ENCODE measurements around the gene SPON1. TPM values are rescaled to one million over a fixed set of nuclear protein-coding genes. Genes with fewer than 3 reads are reported as not detected.

SPON1 gene
- total and polyA plus RNA-seq, 2 experiments from 2014 or later: 2.9 to 6.4 TPM

DNA sequence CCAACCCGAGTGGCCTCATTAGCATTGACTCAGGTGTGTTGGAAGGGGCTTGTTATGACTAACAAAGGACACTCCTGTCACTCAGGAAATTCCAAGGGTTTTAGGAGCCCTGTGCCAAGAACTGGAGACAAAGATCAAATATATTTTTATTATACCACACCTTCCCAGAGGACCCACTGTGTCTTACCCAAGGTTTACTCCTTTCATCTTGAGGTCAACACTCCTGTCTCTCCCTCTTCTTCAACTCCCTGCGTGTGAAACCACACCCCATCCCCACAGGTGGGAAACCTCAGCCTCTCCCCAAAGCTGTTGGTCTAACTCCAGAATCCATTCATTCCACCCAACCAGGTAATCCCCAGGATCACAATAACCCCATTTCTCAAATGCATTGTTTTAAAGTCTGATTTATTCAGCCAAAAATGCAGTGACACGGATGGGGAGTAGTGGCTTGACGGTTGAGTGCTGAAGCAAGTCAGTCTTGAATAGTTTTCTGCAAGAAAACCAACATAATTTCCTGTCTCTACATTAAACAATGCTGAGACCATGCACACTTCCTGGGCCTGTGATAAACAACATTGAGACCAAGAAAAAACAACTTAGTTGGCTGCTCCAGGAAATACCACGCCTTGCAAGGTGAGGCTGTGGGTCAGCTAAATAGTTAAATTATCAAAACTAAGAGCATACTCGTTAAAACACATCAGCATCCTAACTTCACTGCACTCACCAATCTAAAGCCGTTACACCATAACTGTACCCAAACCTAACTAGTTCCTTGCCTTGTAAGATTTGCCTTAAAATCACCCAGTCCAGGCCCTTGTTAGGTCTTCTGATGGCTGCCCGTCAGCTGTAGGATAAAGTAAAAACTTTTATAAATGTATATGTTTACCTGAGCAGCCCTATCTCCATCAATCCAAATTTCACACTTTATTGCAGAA lies 38.5 kb upstream of the SPON1 start:
- H3K27ac Mint-ChIP-seq: peak overlapping the region; percentile 58; the same call in 1 of the 2 replicates
- H3K9me3 Mint-ChIP-seq: no peaks in the 10 kb centered on the region
- H3K27me3 Mint-ChIP-seq (ENCODE audit: insufficient read depth, low read depth, poor library complexity): peaks cover 3% of the 10 kb centered on the region

More for the DNA sequence above, 38.5 kb upstream of the SPON1 start:
- H3K4me1 Mint-ChIP-seq: peaks cover 35% of the 10 kb centered on the region
- peak overlapping the region; percentile 88 for H2AFZ ChIP-seq
- H4K20me1 ChIP-seq (replicated peaks; ENCODE audit: insufficient read depth): no peaks in the 10 kb centered on the region
- no peaks in the 10 kb centered on the region for H3K36me3 ChIP-seq (ENCODE audit: insufficient read depth)
- TF ChIP-seq CREB1 (CRISPR knock-in tag; IDR thresholded peaks at IDR 0.05; ENCODE audit: low read depth): no peak
- TF ChIP-seq, protein P1, sequence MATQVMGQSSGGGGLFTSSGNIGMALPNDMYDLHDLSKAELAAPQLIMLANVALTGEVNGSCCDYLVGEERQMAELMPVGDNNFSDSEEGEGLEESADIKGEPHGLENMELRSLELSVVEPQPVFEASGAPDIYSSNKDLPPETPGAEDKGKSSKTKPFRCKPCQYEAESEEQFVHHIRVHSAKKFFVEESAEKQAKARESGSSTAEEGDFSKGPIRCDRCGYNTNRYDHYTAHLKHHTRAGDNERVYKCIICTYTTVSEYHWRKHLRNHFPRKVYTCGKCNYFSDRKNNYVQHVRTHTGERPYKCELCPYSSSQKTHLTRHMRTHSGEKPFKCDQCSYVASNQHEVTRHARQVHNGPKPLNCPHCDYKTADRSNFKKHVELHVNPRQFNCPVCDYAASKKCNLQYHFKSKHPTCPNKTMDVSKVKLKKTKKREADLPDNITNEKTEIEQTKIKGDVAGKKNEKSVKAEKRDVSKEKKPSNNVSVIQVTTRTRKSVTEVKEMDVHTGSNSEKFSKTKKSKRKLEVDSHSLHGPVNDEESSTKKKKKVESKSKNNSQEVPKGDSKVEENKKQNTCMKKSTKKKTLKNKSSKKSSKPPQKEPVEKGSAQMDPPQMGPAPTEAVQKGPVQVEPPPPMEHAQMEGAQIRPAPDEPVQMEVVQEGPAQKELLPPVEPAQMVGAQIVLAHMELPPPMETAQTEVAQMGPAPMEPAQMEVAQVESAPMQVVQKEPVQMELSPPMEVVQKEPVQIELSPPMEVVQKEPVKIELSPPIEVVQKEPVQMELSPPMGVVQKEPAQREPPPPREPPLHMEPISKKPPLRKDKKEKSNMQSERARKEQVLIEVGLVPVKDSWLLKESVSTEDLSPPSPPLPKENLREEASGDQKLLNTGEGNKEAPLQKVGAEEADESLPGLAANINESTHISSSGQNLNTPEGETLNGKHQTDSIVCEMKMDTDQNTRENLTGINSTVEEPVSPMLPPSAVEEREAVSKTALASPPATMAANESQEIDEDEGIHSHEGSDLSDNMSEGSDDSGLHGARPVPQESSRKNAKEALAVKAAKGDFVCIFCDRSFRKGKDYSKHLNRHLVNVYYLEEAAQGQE (IDR thresholded peaks at IDR 0.05; ENCODE audit: unreplicated experiment): no peak
- TF ChIP-seq NANOG (IDR thresholded peaks at IDR 0.05; ENCODE audit: borderline replicate concordance): no peak
- TF ChIP-seq POLR2AphosphoS5 (IDR thresholded peaks at IDR 0.05; ENCODE audit: low read depth): no peak
- TF ChIP-seq, protein P2, sequence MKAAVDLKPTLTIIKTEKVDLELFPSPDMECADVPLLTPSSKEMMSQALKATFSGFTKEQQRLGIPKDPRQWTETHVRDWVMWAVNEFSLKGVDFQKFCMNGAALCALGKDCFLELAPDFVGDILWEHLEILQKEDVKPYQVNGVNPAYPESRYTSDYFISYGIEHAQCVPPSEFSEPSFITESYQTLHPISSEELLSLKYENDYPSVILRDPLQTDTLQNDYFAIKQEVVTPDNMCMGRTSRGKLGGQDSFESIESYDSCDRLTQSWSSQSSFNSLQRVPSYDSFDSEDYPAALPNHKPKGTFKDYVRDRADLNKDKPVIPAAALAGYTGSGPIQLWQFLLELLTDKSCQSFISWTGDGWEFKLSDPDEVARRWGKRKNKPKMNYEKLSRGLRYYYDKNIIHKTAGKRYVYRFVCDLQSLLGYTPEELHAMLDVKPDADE (IDR thresholded peaks at IDR 0.05): no peak
- TF ChIP-seq, protein P3, sequence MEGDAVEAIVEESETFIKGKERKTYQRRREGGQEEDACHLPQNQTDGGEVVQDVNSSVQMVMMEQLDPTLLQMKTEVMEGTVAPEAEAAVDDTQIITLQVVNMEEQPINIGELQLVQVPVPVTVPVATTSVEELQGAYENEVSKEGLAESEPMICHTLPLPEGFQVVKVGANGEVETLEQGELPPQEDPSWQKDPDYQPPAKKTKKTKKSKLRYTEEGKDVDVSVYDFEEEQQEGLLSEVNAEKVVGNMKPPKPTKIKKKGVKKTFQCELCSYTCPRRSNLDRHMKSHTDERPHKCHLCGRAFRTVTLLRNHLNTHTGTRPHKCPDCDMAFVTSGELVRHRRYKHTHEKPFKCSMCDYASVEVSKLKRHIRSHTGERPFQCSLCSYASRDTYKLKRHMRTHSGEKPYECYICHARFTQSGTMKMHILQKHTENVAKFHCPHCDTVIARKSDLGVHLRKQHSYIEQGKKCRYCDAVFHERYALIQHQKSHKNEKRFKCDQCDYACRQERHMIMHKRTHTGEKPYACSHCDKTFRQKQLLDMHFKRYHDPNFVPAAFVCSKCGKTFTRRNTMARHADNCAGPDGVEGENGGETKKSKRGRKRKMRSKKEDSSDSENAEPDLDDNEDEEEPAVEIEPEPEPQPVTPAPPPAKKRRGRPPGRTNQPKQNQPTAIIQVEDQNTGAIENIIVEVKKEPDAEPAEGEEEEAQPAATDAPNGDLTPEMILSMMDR (conservative IDR thresholded peaks at IDR 0.05; ENCODE audit: low read depth in 2 of 2): no peak
- no peak for TF ChIP-seq JUNB (IDR thresholded peaks at IDR 0.05; ENCODE audit: unreplicated experiment)
- no peak for TF ChIP-seq EZH2phosphoT487 (IDR thresholded peaks at IDR 0.05; ENCODE audit: unreplicated experiment)
- TF ChIP-seq ZNF114 (CRISPR knock-in tag; IDR thresholded peaks at IDR 0.05): no peak
- no peak for TF ChIP-seq ZNF331 (CRISPR knock-in tag; IDR thresholded peaks at IDR 0.05; ENCODE audit: low read depth)
- TF ChIP-seq, protein P4, sequence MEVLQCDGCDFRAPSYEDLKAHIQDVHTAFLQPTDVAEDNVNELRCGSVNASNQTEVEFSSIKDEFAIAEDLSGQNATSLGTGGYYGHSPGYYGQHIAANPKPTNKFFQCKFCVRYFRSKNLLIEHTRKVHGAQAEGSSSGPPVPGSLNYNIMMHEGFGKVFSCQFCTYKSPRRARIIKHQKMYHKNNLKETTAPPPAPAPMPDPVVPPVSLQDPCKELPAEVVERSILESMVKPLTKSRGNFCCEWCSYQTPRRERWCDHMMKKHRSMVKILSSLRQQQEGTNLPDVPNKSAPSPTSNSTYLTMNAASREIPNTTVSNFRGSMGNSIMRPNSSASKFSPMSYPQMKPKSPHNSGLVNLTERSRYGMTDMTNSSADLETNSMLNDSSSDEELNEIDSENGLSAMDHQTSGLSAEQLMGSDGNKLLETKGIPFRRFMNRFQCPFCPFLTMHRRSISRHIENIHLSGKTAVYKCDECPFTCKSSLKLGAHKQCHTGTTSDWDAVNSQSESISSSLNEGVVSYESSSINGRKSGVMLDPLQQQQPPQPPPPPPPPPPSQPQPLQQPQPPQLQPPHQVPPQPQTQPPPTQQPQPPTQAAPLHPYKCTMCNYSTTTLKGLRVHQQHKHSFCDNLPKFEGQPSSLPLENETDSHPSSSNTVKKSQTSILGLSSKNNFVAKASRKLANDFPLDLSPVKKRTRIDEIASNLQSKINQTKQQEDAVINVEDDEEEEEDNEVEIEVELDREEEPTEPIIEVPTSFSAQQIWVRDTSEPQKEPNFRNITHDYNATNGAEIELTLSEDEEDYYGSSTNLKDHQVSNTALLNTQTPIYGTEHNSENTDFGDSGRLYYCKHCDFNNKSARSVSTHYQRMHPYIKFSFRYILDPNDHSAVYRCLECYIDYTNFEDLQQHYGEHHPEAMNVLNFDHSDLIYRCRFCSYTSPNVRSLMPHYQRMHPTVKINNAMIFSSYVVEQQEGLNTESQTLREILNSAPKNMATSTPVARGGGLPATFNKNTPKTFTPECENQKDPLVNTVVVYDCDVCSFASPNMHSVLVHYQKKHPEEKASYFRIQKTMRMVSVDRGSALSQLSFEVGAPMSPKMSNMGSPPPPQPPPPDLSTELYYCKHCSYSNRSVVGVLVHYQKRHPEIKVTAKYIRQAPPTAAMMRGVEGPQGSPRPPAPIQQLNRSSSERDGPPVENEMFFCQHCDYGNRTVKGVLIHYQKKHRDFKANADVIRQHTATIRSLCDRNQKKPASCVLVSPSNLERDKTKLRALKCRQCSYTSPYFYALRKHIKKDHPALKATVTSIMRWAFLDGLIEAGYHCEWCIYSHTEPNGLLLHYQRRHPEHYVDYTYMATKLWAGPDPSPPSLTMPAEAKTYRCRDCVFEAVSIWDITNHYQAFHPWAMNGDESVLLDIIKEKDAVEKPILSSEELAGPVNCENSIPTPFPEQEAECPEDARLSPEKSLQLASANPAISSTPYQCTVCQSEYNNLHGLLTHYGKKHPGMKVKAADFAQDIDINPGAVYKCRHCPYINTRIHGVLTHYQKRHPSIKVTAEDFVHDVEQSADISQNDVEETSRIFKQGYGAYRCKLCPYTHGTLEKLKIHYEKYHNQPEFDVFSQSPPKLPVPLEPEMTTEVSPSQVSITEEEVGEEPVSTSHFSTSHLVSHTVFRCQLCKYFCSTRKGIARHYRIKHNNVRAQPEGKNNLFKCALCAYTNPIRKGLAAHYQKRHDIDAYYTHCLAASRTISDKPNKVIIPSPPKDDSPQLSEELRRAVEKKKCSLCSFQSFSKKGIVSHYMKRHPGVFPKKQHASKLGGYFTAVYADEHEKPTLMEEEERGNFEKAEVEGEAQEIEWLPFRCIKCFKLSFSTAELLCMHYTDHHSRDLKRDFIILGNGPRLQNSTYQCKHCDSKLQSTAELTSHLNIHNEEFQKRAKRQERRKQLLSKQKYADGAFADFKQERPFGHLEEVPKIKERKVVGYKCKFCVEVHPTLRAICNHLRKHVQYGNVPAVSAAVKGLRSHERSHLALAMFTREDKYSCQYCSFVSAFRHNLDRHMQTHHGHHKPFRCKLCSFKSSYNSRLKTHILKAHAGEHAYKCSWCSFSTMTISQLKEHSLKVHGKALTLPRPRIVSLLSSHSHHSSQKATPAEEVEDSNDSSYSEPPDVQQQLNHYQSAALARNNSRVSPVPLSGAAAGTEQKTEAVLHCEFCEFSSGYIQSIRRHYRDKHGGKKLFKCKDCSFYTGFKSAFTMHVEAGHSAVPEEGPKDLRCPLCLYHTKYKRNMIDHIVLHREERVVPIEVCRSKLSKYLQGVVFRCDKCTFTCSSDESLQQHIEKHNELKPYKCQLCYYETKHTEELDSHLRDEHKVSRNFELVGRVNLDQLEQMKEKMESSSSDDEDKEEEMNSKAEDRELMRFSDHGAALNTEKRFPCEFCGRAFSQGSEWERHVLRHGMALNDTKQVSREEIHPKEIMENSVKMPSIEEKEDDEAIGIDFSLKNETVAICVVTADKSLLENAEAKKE (CRISPR knock-in tag; IDR thresholded peaks at IDR 0.05): no peak
- no peaks in the 10 kb centered on the region for H3K79me2 ChIP-seq (replicated peaks; ENCODE audit: insufficient read depth)
- no peaks in the 10 kb centered on the region for H3K36me3 Mint-ChIP-seq (ENCODE audit: low read depth)
- H3K4me1 ChIP-seq (ENCODE audit: insufficient read depth): peaks cover 34% of the 10 kb centered on the region
- no peak overlapping the region for H3K4me3 ChIP-seq
- H3K4me3 Mint-ChIP-seq: no peak overlapping the region; the same call in 2 of the 3 replicates
- ATAC-seq (peak; percentile 36; the same call in 2 of the 3 replicates), DNase-seq (ENCODE audit: low spot score) (no peak)
- H3F3A ChIP-seq (replicated peaks; ENCODE audit: low read depth): no peaks in the 10 kb centered on the region
- H3K27me3 ChIP-seq (ENCODE audit: insufficient read depth): no peaks in the 10 kb centered on the region
- H3K27ac ChIP-seq (ENCODE audit: low read depth): no peak overlapping the region
- peaks cover 25% of the 10 kb centered on the region for H3K9me2 ChIP-seq (ENCODE audit: insufficient read depth)
- peak overlapping the region; percentile 31 for H3K4me2 ChIP-seq
